GM19023 (cell line): ENCODE results near the gene TNK2.
"Not testable (repeated sequence)": the region's sequence is repeated elsewhere in the genome, so short reads cannot be mapped to it uniquely, and the experiment has no call there.

Source experiments
- ATAC-seq: cut with Tn5 transposase; IDR thresholded peaks from one replicate; pipeline ENCODE4 v1.9.1; 2021; ENCODE audit warnings: mild to moderate bottlenecking, moderate library complexity; ENCODE audit not compliant: unreplicated experiment

Gene TNK2

GRCh38 chr3:195907934-195908693 is at the start of gene TNK2:
TSS of gene TNK2 (minus strand) at chr3:195908551. CDS start at chr3:195888588, 19,963 bp downstream.
- ATAC-seq = peak; percentile 24

GRCh38 chr3:195956577-195956976 is 48.2 kb upstream of the TNK2 start:
- ATAC-seq = no peak

- ATAC-seq = not testable (repeated sequence)
These were observed 47.1 kb upstream of the TNK2 start for GRCh38 chr3:195955416-195955841.

GRCh38 chr3:195954752-195955119 is 46.4 kb upstream of the TNK2 start:
- peak; percentile 53 for ATAC-seq

DNA sequence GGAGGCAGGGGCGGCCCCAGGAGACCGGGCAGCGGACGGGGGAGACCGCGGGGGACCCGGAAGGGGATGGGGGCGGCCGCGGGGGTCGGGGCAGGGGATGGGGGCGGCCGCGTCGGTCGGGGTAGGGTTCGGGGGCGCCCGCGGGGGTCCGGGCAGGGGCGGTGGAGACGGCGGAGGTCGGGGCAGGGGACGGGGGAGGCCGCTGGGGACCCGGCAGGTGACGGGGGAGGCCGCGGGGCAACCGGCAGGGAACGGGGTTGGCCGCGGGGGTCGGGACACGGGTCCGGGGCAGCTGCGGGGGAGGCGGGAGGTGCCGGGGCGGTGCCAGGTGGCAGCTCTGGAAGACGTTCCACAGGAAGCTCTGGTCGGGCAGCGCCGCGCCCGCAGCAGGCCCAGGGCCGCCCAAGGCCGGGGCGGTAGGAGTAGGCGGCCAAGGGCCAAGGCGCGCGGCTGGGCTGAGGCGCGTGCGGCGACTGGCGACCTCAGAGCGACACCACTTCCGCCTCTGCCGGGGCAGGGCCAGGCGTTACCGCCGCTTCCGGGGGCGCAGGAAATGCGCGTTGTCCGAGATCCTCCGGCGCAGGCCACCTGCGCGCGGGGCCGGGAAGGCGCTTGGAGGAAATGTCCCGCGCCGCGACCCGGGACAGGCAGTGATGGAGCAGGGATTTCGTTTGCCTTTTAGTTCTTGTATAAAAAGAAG is 45.9 kb upstream of the TNK2 start:
- peak; percentile 97 for ATAC-seq

DNA sequence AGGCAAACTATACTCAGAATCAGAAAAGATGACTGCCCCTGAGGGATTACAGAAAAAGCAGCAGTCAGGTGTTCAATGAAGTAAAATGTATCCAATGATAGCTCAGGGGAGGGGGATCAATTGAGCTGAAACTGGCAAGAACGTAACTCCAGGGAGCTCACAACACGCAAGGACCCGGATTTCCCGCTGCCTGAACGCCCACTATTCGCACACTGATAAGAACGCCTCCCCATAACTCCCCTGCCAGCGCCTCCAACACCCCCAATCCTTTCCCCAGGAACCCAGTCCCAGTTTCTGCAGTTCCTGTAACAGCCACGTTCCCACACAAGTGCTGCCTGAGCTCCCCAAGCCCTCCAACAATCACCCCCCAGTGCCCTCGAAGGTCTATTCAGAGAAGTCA is 44.2 kb upstream of the TNK2 start:
- ATAC-seq = not testable (repeated sequence)

- not testable (repeated sequence) for ATAC-seq
These were observed 43.3 kb upstream of the TNK2 start for GRCh38 chr3:195951443-195952177.

DNA sequence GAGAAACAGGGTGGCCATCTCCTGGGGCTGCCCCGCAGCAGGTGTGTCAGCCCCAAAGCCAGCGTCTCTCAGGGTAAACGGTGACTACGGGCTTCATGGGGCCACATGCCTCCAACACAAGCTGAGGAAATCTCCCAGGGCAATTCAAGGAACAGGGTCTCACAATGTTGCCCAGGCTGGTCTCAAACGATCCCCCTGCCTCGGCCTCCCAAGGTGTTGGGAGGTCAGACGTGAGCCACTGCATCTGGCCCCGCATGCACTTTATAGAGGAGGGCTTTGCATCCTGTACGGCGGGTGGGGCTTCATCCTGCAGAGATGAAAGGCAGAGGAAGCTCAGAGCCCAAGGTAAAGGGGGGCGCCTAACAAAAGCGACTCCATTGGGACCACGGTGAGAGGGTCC is 42.4 kb upstream of the TNK2 start:
- not testable (repeated sequence) for ATAC-seq

DNA sequence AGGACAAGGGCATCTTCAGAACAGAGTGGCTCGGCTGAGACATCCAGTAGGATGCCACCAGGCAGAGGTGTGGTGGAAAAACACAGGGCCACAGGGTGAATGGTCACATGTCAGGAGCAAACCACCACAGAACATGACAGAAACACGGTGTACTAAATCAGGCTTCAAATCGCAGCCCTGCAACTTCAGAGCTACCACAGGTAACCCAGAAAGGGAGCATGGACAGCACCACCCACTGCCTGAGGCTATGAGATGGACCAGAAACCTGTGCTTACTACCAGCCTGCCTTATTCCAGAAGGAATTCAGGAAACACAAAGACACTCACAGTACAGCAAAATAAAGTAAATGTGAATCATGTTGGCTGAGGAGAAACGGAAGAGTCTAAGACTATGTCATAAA is 41.8 kb upstream of the TNK2 start:
- ATAC-seq = not testable (repeated sequence)

DNA sequence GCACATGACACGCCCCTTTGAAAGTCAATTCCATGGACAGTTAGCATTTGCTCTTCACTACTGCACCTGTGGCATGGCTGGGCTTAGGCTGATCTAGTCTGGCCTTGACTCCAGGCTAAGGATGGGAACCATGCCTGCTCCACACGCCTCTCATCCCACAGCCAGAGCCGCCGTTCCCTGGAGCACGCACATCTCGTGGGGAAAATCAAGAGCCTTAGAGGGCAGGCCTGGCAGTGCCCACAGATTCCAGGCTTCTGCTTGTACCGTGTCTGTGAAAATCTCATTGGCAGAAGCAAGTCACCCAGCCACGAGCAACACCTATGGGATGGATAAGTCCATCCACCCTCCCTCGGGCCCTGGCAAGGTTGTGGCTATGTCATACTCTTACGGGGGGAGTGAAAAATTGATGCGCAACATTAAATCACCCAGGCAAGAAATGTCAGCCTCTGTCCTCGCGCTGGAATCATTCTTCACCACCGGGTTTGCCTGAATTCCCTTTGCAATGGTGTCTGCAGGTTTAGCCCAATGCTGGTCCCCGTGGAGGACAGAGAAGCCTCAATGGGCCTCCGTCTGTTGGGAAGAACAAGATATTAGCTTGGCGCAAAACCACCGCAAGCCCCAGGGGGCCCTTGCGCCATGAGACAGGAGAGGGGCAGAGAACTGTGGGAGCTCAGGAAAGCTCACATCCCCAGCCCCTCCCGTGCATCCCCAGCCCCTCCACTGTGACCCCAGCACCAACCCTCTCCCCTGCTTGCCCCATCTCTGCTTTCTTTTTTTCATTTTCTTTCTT is 38.8 kb upstream of the TNK2 start:
- ATAC-seq = not testable (repeated sequence)

GRCh38 chr3:195941265-195941815 is 33.0 kb upstream of the TNK2 start:
- ATAC-seq = not testable (repeated sequence)

GRCh38 chr3:195940806-195941205 is 32.5 kb upstream of the TNK2 start:
- ATAC-seq = not testable (repeated sequence)

DNA sequence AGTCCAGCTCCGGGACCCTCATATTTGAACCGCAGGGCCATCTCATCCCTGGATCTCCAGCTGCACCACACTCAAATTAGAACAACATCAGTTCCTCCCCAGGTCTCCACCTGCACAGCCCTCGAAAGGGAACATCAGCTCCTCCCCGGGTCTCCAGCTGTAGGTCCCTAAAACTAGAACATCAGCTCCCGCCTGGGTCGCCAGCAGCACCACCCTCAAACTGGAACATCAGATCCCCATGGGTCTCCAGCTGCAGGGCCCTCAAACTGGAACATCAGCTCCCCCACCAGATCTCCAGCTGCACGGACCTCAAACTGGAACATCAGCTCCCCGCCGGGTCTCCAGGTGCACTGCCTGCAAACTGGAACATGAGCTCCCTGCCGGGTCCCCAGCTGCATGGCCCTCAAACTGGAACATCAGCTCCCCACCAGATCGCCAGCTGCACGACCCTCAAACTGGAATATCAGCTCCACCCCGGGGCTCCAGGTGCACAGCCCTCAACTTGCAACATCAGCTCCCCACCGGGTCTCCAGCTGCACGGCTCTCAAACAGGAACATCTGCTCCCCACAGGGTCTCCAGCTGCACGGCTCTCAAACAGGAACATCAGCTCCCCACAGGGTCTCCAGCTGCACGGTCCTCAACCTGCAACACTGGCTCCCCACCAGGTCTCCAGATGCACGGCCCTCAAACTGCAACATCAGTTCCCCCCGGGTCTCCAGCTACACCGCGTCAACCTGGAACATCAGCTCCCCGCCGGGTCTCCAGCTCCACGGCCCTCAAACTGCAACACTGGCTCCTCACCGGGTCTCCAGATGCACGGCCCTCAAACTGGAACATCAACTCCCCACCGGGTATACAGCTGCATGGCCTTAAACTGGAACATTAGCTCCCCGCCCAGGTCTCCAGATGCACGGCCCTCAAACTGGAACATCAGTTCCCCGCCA is 31.4 kb upstream of the TNK2 start:
- not testable (repeated sequence) for ATAC-seq

DNA sequence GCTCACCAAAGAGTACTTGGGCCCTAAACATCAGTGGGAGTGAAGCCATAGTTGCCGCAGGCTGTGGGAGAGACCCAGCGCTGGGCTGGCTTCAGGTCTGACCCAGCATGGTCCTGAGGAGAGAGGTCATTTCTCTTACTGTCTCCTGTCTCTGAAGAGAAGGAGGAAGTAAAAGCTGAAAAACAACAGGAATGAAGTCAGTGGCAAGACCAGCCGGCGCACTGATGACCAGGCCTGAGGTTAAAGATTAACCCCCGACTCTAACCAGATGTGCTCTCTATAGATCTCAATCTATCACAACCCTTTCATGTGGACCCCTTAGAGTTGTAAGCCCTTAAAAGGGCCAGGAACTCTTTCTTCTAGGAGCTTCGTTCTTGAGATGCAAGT is 24.7 kb upstream of the TNK2 start:
- not testable (repeated sequence) for ATAC-seq

DNA sequence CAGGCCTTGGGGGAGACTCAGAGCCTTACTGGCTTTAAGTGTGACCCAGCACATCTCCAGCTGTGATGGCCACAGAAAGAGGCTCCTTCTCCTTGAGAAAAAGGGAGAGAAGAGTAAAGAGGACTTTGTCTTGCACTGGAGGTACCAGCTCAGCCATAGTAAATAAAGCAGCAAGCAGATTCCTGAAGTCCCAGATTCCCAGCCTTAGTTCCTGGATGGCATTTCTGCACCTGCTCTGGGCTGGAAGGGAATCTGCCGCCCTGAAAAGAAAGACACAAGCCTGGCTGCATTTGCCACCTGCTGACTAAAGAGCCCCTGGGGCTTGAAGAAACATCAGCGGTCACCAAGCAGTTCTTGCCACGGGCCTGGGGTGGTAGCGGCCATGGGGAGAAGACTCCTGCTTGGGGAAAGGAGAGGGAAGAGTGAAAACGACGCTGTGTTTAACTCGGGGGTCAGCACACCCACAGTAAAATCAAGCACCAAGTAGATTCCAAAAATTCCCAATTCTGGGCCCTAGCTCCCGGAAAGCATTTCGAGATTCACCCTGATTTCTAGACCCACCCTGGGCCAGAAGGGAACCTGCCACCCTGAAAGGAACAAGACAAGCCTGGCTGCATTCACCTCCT is 24.2 kb upstream of the TNK2 start:
- no peak for ATAC-seq

GRCh38 chr3:195931582-195932273 is 23.4 kb upstream of the TNK2 start:
- ATAC-seq = no peak

DNA sequence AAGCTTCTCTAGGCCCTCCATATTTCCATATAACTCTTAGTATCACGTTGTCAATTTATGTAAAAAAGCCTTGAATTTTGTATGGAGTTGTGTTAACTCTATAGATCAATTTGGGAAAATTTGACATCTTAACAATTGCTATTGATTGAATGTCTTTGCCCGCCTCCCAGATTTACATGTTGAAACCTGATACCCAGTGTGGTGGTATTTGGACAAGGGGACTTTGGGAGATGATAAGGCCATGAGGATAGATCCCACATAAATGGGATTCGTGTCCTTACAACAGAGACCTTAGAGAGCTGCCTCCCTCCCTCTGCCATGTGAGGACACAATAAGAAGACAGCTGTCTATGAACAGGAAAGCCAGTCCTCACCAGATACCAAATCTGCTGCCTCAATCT is 21.1 kb upstream of the TNK2 start:
- no peak for ATAC-seq

DNA sequence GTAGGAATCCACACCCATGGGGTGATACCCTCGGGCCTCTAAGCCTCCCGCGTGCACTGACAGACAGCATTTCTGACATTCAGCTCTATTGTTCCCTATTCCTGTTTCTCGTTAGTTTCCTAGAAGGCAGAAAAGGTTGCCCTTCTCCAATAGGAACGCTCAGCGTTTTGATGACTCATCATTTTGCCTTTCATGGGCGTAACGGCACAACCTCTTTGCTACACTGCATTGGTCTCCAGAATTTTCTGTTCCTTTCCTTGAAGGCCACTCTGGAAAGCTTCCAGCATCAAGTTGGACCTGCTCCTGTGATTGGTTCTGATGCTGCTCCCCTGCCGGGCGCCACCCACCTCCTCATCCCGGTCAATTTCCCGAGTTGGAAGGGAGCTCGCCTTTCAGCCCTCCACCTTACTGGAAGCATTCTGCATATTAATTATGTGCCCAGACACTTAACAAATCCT is 13.0 kb upstream of the TNK2 start:
- ATAC-seq = no peak
